Cardiac muscle cell (in vitro differentiated cells and primary cell): ENCODE measurements around the gene LDB2. TPM values are rescaled to one million over a fixed set of nuclear protein-coding genes. Genes with fewer than 3 reads are reported as not detected.

Experiments used
- DNase-seq, 2 donors: peaks; one replicate each; pipeline versions ENCODE4 v3.0.0 to v3.0.0-alpha.2; 2010 to 2017; ENCODE audit warnings: low read depth in 1 of 2, low spot score in 1 of 2
- H3K27ac ChIP-seq: fragments of 200-600 bp; sonication (generic); 2 replicates; pipeline ENCODE4 v1.5.1; 2016
- H3K27me3 ChIP-seq: fragments of 200-600 bp; sonication (generic); 2 replicates; pipeline ENCODE4 v1.6.0; 2016; ENCODE audit warnings: control low read depth
- H3K36me3 ChIP-seq: fragments of 200-600 bp; sonication (generic); 2 replicates; pipeline ENCODE4 v1.5.1; 2016; ENCODE audit warnings: control low read depth
- H3K4me1 ChIP-seq: fragments of 200-600 bp; sonication (generic); 2 replicates; pipeline ENCODE4 v1.8.1; 2017; ENCODE audit warnings: low read depth, mild to moderate bottlenecking, mixed run types
- H3K4me3 ChIP-seq: fragments of 200-600 bp; sonication (generic); 2 replicates; pipeline ENCODE4 v1.5.1; 2016; ENCODE audit warnings: mild to moderate bottlenecking
- H3K9me3 ChIP-seq: fragments of 200-600 bp; sonication (generic); 2 replicates; pipeline ENCODE4 v1.5.1; 2017; ENCODE audit warnings: low read depth, mild to moderate bottlenecking, control low read depth
- polyA plus RNA-seq: library from polyadenylated mRNA; unstranded; fragments of >200 nt; fragmentation: Nextera tagmentation; extraction: Ambion mirVana; gene quantifications from 2 replicates; pipeline ENCODE4 v1.2.1, GENCODE V29; 2016
- total RNA-seq: library from RNA; depleted of rRNA; stranded (reverse); fragments of >200 nt; gene quantifications from 2 replicates; pipeline ENCODE4 v1.2.3, GENCODE V29; 2016
- TF ChIP-seq, protein P1 (sequence below): IDR thresholded peaks from 2 replicates; pipeline ENCODE4 v1.5.1; 2012; ENCODE audit warnings: low read depth, mild to moderate bottlenecking, low read length

The LDB2 gene
- total and polyA plus RNA-seq, 2 experiments from 2014 or later, result 10.4 to 12.4 TPM

DNA sequence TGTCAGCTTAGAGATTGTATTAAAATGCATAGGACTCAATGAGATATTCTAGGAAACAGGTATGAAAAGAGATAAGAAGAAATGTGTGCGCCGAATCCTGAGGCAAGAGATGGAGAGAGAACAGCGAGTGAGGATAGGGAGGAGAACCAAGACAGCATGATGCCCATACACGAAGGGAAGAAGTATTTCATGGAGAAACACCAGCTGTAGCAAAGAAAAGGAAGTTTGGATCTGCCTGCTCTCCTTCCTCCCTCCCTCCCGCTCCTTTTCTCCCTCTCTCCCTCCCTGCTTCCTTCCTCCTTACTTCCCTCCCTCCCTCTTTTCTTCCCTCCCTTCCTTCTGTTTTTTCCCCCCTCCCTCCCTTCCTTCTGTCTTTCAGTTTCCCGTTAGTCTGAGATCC, 353.6 kb downstream of the LDB2 start:
- TF ChIP-seq, protein P1, sequence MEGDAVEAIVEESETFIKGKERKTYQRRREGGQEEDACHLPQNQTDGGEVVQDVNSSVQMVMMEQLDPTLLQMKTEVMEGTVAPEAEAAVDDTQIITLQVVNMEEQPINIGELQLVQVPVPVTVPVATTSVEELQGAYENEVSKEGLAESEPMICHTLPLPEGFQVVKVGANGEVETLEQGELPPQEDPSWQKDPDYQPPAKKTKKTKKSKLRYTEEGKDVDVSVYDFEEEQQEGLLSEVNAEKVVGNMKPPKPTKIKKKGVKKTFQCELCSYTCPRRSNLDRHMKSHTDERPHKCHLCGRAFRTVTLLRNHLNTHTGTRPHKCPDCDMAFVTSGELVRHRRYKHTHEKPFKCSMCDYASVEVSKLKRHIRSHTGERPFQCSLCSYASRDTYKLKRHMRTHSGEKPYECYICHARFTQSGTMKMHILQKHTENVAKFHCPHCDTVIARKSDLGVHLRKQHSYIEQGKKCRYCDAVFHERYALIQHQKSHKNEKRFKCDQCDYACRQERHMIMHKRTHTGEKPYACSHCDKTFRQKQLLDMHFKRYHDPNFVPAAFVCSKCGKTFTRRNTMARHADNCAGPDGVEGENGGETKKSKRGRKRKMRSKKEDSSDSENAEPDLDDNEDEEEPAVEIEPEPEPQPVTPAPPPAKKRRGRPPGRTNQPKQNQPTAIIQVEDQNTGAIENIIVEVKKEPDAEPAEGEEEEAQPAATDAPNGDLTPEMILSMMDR, result no peak

DNA sequence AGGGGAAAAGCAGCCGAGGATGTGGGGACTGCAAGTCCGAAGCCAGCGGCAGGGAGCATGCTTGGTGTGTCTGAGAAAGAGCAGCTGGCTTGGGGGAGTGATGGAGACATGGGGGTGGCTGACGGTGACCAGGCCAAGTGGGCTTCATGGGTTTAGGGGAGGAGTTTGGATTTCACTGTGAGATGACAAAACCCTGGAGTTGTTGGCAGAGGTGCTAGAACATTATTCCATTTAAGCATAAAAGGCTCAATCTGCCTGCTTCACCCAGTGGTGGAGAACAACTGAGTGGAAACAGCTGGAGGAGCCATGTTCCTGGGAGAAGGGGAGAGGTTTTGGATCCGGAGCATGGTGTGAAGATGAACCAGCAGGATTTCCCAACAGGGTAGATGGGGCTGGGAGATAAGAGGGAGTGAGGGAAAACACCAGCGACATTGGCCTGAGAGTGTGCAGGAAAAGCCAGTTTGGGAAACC, 354.2 kb downstream of the LDB2 start:
- H3K27me3 ChIP-seq, result no peaks in the 10 kb centered on the region
- DNase-seq, result peak in 1 of 2 donors; percentile 76
- TF ChIP-seq, protein P1, result no peak
- H3K4me3 ChIP-seq, result no peak overlapping the region
- no peaks in the 10 kb centered on the region for H3K9me3 ChIP-seq
- no peaks in the 10 kb centered on the region for H3K36me3 ChIP-seq
- no peaks in the 10 kb centered on the region for H3K4me1 ChIP-seq
- no peak overlapping the region for H3K27ac ChIP-seq

More for the DNA sequence above, 353.6 kb downstream of the LDB2 start:
- no peaks in the 10 kb centered on the region for H3K9me3 ChIP-seq
- H3K4me1 ChIP-seq, result no peaks in the 10 kb centered on the region
- no peak overlapping the region for H3K4me3 ChIP-seq
- DNase-seq, result no peak
- no peaks in the 10 kb centered on the region for H3K36me3 ChIP-seq
- H3K27me3 ChIP-seq, result no peaks in the 10 kb centered on the region
- no peak overlapping the region for H3K27ac ChIP-seq

DNA sequence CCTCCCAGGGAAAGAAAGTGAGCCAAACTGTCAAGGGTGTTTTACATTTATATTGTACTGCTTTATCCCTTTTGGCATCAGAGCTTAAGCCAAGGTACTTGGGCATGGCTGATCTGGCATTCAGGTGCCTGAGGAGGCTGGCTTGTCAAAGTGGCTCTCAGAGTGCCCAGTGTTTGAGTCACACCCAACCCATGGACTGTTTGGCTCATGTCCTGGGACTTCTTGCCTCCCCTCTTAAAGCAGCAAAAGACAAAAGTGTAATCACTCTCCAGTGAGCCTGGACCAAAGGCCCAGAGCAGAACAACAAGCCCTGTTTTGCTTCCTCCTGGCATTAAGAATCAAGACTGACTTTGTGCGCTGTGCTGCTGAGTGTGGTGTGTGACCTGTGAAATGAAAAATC, 360.5 kb downstream of the LDB2 start:
- no peaks in the 10 kb centered on the region for H3K27me3 ChIP-seq
- H3K4me3 ChIP-seq, result no peak overlapping the region
- TF ChIP-seq, protein P1, result no peak
- no peaks in the 10 kb centered on the region for H3K9me3 ChIP-seq
- no peaks in the 10 kb centered on the region for H3K36me3 ChIP-seq
- DNase-seq, result no peak
- no peak overlapping the region for H3K27ac ChIP-seq
- no peaks in the 10 kb centered on the region for H3K4me1 ChIP-seq

DNA sequence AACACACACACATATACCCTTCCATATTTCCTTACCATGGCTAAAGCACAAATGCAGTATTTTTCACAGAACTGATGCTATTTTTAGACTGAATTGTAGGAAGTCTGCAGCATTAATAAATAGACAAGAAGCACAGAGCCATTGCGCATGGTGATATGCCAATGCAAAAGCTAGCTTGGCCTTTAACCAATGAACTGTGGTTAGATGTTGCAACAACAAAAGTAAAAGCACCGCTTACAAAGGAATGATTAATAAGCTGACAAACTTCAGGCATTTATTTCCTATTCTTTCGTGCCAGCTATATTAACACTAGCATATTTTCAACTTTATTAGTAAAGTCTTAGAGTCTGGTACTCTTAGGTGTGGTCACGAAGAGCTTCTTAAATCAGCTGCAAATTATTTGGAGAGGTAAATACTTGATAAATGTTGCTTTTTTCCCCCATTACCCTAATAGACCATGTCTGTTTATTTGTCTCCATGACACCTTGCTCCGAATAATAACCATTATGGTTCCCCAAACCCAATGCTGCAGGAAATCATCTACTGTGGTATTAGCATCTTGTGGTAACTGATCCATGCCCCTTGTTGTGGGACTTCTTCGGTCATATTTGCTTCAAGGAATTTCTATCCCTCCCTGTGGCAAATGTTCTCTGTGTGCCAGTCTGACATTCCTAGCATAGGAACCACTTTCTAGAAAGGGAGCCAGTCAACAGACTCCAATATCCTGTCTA, 366.0 kb downstream of the LDB2 start:
- Histone ChIP-seq H3K4me3 (no peak overlapping the region), H3K9me3 (no peaks in the 10 kb centered on the region), H3K36me3 (no peaks in the 10 kb centered on the region), H3K4me1 (peaks cover 4% of the 10 kb centered on the region), H3K27ac (no peak overlapping the region), H3K27me3 (no peaks in the 10 kb centered on the region)
- DNase-seq, result peak in 1 of 2 donors; percentile 95
- TF ChIP-seq, protein P1, result no peak

DNA sequence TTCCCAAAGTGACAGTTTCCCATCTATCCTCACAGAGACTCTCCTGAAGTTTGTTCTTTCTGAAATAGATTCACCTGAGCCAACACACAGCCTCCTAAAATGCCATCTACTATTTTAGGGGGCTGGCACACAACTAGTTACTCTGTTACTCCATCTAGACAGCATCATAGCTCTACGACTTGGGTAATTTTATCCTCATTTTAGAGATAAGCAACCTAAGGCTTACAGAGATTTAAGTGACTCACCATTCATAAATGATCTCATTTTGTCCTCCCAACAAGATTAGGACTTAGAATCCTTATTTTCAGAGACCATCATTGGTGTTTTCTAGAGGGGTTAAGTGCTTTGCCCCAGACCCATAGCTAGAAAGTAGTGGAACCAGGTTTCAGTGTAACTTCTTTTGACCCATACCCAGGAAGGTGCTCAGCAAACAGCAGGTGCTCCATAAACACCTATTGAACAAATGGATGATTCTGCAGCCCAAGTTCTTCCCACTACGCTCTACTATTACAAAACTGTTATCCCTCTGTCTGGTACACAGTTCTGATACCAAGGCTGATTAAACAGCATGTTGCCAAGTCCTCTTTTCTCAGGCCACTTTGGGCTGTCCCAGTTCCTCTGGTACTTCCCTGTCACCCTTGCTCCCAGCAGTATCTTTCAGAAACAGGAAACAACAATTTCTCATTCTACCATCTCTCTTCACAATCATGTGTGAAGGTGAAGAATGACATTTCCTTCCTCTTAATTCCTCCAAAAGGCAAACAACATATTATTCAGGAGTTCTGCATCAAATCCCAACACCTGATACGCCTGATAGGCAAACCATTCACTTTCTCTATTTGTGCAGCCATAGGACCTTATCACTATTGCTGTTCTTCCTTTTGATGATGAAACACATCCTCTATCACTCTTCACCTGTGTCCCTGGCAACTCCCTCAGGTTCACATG, 367.5 kb downstream of the LDB2 start:
- H3K4me3 ChIP-seq, result no peak overlapping the region
- no peaks in the 10 kb centered on the region for H3K27me3 ChIP-seq
- H3K4me1 ChIP-seq, result peaks cover 4% of the 10 kb centered on the region
- DNase-seq, result peak in 1 of 2 donors; percentile 72
- TF ChIP-seq, protein P1, result no peak
- no peaks in the 10 kb centered on the region for H3K9me3 ChIP-seq
- no peak overlapping the region for H3K27ac ChIP-seq
- H3K36me3 ChIP-seq, result no peaks in the 10 kb centered on the region
